LNCaP clone FGC (cell line): ENCODE results near the gene CDK5RAP3.

Source experiments
- DNase-seq: peaks from one replicate; pipeline ENCODE4 v3.0.0-alpha.2; 2011; ENCODE audit warnings: low read depth
- H3K4me3 ChIP-seq: 2 replicates; pipeline ENCODE4 v1.5.1; 2011; ENCODE audit warnings: mild to moderate bottlenecking, low read depth, low read length, control low read depth
- TF ChIP-seq, protein P1 (sequence below): IDR thresholded peaks from 2 replicates; pipeline ENCODE4 v1.5.1; 2012; ENCODE audit warnings: mild to moderate bottlenecking; ENCODE audit not compliant: control insufficient read depth, insufficient read depth; ENCODE audit errors: extremely low read depth

The CDK5RAP3 gene

DNA sequence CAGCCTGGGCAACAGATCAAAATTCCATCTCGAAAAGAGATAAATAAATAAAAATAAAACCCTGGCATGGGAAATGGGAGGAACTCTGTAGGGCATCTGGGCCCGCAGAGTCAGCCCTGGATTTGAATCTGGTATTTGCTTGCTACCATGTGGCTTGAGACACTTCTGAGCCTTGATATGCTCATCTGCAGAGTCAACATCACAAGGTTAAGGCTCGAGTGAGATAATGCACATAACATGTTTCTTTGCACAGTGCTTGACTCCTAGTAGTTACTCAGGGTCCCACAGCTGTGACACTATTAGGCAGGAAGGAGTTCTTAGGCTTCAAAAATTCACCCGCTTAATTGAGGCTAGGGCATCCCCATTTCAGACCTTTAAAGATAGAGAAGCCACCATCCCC lies 21.3 kb downstream of the CDK5RAP3 start:
- no peak for DNase-seq
- TF ChIP-seq, protein P1, sequence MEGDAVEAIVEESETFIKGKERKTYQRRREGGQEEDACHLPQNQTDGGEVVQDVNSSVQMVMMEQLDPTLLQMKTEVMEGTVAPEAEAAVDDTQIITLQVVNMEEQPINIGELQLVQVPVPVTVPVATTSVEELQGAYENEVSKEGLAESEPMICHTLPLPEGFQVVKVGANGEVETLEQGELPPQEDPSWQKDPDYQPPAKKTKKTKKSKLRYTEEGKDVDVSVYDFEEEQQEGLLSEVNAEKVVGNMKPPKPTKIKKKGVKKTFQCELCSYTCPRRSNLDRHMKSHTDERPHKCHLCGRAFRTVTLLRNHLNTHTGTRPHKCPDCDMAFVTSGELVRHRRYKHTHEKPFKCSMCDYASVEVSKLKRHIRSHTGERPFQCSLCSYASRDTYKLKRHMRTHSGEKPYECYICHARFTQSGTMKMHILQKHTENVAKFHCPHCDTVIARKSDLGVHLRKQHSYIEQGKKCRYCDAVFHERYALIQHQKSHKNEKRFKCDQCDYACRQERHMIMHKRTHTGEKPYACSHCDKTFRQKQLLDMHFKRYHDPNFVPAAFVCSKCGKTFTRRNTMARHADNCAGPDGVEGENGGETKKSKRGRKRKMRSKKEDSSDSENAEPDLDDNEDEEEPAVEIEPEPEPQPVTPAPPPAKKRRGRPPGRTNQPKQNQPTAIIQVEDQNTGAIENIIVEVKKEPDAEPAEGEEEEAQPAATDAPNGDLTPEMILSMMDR = no peak
- H3K4me3 ChIP-seq = no peak overlapping the region

DNA sequence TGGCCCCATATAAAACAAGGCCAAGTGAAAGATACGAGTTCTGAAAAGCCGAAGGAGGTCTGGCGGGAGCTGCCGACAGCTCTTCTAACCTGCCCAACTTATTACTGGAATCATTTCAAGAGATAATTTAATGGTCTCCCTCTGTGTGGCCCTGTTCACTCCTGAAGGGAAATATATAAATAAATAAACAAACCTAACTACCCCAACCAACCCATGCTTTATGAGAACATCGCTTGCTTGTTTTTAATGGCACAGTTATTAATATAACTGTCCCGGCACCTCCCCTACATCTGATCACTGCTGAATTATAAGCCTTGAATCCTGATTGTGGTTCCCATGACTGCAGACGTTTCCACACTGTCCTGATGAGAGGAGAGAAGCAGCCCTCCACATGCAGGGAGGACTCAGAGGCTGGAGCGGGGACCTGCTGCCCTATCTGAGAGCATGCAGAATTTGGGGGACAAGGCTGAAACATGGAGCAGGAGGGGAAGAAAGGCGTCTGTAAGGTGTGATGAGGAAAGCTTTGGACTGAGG lies 22.2 kb downstream of the CDK5RAP3 start:
- H3K4me3 ChIP-seq = no peak overlapping the region
- TF ChIP-seq, protein P1 = no peak
- DNase-seq = no peak

DNA sequence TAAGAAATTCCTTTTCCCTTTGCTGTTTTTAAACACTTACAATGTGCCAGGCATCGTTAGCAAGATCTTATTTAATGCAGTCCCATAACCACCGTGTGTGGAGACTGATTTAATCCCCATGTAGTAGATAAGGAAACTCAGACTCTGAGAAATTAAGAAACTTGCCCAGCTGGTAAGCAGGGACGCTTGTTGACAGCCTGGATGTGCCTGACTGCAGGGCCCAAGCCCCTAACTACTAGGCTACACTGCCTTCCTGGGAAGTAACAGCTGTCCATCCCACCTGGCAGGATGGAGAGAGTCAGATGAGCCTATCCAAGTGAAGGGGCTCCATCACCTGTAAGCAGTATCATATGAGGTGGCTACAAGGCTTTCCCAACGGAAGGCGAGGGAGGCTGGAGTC lies 23.1 kb downstream of the CDK5RAP3 start:
- TF ChIP-seq, protein P1 = no peak
- no peak for DNase-seq
- no peak overlapping the region for H3K4me3 ChIP-seq

DNA sequence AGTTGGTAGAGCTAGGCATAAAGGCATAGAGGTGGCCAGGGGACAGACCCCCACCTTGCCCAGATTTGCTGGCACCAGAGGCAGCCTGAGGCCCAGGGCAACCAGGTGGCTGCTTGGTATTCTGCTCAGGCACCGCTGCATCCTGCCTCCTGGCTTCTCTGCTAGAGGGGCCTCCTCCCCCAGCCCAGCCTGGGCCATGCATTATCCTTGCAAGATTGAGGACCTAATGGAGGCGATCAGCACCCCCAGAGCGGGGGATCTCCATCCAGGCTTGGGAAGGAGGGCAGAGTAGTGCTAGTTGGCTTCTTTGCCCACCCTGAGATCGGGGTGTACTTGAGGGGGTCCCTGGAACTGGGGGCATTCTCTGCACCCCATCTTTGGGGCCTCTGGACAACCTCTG lies 23.8 kb downstream of the CDK5RAP3 start:
- DNase-seq = no peak
- TF ChIP-seq, protein P1 = no peak
- H3K4me3 ChIP-seq = no peak overlapping the region

DNA sequence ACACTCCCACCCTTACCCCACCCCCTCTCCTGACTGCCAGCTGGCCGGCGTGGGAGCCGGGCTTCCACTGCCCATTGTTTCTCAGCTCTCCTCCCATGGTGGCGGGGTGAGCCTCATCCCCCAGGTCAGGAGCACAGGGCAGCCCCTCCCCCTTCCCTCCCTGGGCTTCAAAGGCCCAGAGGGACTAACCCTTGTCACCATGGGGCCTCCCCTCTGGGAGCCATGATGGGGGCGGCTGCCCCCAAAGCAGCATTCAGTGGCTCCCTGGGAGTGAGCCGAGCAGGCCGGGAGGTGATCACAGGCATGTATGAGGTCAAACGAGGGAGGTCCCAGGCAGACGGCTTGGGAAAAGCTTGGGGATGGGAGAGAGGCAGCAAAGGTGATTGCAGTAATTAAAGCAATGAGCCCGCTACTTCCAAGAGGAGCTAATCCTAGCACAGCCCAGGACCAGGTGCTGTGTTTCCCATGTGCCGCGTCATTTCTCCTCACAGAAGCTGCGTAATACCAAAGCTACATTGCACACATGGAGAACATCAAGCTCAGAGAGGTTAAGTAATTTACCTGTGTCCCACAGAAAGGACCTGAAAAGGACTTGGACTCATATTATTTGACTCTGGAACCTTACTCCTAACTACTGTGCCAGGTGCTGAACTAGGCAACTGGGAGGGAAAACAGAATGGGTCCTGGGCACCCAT lies 24.5 kb downstream of the CDK5RAP3 start:
- no peak for DNase-seq
- H3K4me3 ChIP-seq = no peak overlapping the region
- TF ChIP-seq, protein P1 = no peak

DNA sequence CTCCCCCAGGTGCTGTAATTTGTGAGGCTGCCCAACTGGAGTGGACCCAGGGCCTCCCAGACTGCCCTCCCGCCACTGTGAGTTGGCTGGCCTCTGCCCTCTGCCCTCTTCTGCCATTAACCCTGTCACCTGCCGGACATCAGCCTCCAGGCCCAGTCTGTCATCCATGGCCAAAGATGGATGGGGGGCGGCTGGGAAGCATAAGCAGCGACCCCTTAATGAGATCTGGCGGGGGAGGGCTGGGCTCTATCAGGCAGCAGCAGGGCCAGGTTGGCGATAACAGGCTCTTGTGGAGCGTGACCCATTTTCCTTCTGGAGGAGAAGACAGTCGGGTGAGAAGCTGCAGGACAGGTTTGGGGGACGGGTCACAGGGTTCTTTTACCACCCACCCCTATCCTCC lies 25.3 kb downstream of the CDK5RAP3 start:
- no peak overlapping the region for H3K4me3 ChIP-seq
- TF ChIP-seq, protein P1 = no peak
- no peak for DNase-seq

DNA sequence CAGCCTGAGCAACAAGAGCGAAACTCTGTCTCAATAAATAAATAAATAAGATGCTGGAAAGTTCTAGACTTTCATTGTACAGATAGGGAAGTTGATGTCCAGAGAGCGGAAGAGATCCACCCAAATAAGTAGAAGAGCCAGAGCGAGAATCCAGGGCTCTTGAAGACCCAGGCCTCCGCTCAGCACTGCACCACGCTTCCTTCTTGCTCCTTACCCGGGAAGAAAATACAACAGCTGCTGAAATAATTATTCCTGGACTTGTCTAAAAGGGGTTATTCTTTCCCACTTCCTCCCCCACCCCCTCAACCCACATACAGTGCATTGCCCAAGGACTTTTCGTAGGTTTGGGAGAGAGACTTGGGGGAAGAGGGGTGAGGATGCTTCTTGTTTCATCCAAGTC lies 26.7 kb downstream of the CDK5RAP3 start:
- H3K4me3 ChIP-seq = no peak overlapping the region
- DNase-seq = no peak
- TF ChIP-seq, protein P1 = no peak
